ENCODE measurements around the gene LYRM9.

The LYRM9 gene

GRCh38 chr17:27895940-27896535 lies 2.9 kb upstream of the LYRM9 start:
- H3K79me1 ChIP-seq (ENCODE audit: low read length), result no peaks in the 10 kb centered on the region
- H3K27ac ChIP-seq (ENCODE audit: low read depth, low read length), result no peak overlapping the region
- no peak overlapping the region for H3K23ac ChIP-seq (ENCODE audit: low read length)
- H3K56ac ChIP-seq (ENCODE audit: low read length), result no peak overlapping the region
- H2BK120ac ChIP-seq (ENCODE audit: low read depth, low read length), result no peak overlapping the region
- WGBS (ENCODE audit: extremely low coverage, insufficient coverage, low lambda C conversion rate), result no CpG with 5 or more reads among the region's 1 CpG
- no peak for DNase-seq
- no peak overlapping the region for H4K5ac ChIP-seq (ENCODE audit: low read length)
- H3K4ac ChIP-seq (ENCODE audit: low read depth, low read length), result no peak overlapping the region
- no peak overlapping the region for H2BK15ac ChIP-seq (replicated peaks; ENCODE audit: low read depth)
- no peaks in the 10 kb centered on the region for H3K27me3 ChIP-seq (ENCODE audit: insufficient read depth, low read length, poor library complexity)
- no peak overlapping the region for H3K4me2 ChIP-seq (ENCODE audit: low read length)
- H3K18ac ChIP-seq (ENCODE audit: low read length), result no peak overlapping the region
- no peak overlapping the region for H3K4me3 ChIP-seq (ENCODE audit: low read length)
- no peak overlapping the region for H4K8ac ChIP-seq (ENCODE audit: low read depth, low read length)
- no peaks in the 10 kb centered on the region for H3K36me3 ChIP-seq (ENCODE audit: control insufficient read depth, insufficient read depth, low read length)
- peaks cover 2% of the 10 kb centered on the region for H3K4me1 ChIP-seq (ENCODE audit: control insufficient read depth, low read depth, low read length)
- no peak overlapping the region for H3K9ac ChIP-seq (ENCODE audit: low read length)
- H2AK5ac ChIP-seq (ENCODE audit: low read length), result no peak overlapping the region
- no peak overlapping the region for H2BK5ac ChIP-seq (ENCODE audit: low read length)
- H3K79me2 ChIP-seq (ENCODE audit: control insufficient read depth, insufficient read depth, low read length), result no peaks in the 10 kb centered on the region

GRCh38 chr17:27895123-27895895 lies 2.1 kb upstream of the LYRM9 start:
- WGBS (ENCODE audit: extremely low coverage, insufficient coverage, low lambda C conversion rate), result no CpG with 5 or more reads among the region's 8 CpGs
- H3K4me1 ChIP-seq (ENCODE audit: control insufficient read depth, low read depth, low read length), result peaks cover 2% of the 10 kb centered on the region
- no peak for DNase-seq
- no peak overlapping the region for H3K23ac ChIP-seq (ENCODE audit: low read length)
- H4K8ac ChIP-seq (ENCODE audit: low read depth, low read length), result no peak overlapping the region
- no peak overlapping the region for H3K9ac ChIP-seq (ENCODE audit: low read length)
- H2BK120ac ChIP-seq (ENCODE audit: low read depth, low read length), result no peak overlapping the region
- no peaks in the 10 kb centered on the region for H3K79me1 ChIP-seq (ENCODE audit: low read length)
- H2AK5ac ChIP-seq (ENCODE audit: low read length), result no peak overlapping the region
- H3K36me3 ChIP-seq (ENCODE audit: control insufficient read depth, insufficient read depth, low read length), result no peaks in the 10 kb centered on the region
- H3K27ac ChIP-seq (ENCODE audit: low read depth, low read length), result no peak overlapping the region
- no peak overlapping the region for H3K4ac ChIP-seq (ENCODE audit: low read depth, low read length)
- H3K79me2 ChIP-seq (ENCODE audit: control insufficient read depth, insufficient read depth, low read length), result no peaks in the 10 kb centered on the region
- H3K18ac ChIP-seq (ENCODE audit: low read length), result no peak overlapping the region
- H2BK15ac ChIP-seq (replicated peaks; ENCODE audit: low read depth), result no peak overlapping the region
- no peaks in the 10 kb centered on the region for H3K27me3 ChIP-seq (ENCODE audit: insufficient read depth, low read length, poor library complexity)
- no peak overlapping the region for H3K4me2 ChIP-seq (ENCODE audit: low read length)
- no peak overlapping the region for H4K5ac ChIP-seq (ENCODE audit: low read length)
- no peak overlapping the region for H2BK5ac ChIP-seq (ENCODE audit: low read length)
- H3K4me3 ChIP-seq (ENCODE audit: low read length), result no peak overlapping the region
- H3K56ac ChIP-seq (ENCODE audit: low read length), result no peak overlapping the region

GRCh38 chr17:27893841-27894503 lies 807 bp upstream of the LYRM9 start:
- H3K4me1 ChIP-seq (ENCODE audit: control insufficient read depth, low read depth, low read length), result peaks cover 5% of the 10 kb centered on the region
- no peak for DNase-seq
- H4K8ac ChIP-seq (ENCODE audit: low read depth, low read length), result no peak overlapping the region
- no peak overlapping the region for H2BK15ac ChIP-seq (replicated peaks; ENCODE audit: low read depth)
- no peak overlapping the region for H3K18ac ChIP-seq (ENCODE audit: low read length)
- no peak overlapping the region for H2BK5ac ChIP-seq (ENCODE audit: low read length)
- H3K27ac ChIP-seq (ENCODE audit: low read depth, low read length), result no peak overlapping the region
- WGBS (ENCODE audit: extremely low coverage, insufficient coverage, low lambda C conversion rate), result no CpG with 5 or more reads among the region's 7 CpGs
- H3K79me2 ChIP-seq (ENCODE audit: control insufficient read depth, insufficient read depth, low read length), result no peaks in the 10 kb centered on the region
- H2AK5ac ChIP-seq (ENCODE audit: low read length), result no peak overlapping the region
- no peak overlapping the region for H3K23ac ChIP-seq (ENCODE audit: low read length)
- H3K4ac ChIP-seq (ENCODE audit: low read depth, low read length), result no peak overlapping the region
- H3K79me1 ChIP-seq (ENCODE audit: low read length), result no peaks in the 10 kb centered on the region
- H3K56ac ChIP-seq (ENCODE audit: low read length), result no peak overlapping the region
- no peaks in the 10 kb centered on the region for H3K36me3 ChIP-seq (ENCODE audit: control insufficient read depth, insufficient read depth, low read length)
- H3K27me3 ChIP-seq (ENCODE audit: insufficient read depth, low read length, poor library complexity), result no peaks in the 10 kb centered on the region
- no peak overlapping the region for H4K5ac ChIP-seq (ENCODE audit: low read length)
- no peak overlapping the region for H3K4me3 ChIP-seq (ENCODE audit: low read length)
- H3K9ac ChIP-seq (ENCODE audit: low read length), result no peak overlapping the region
- no peak overlapping the region for H2BK120ac ChIP-seq (ENCODE audit: low read depth, low read length)
- no peak overlapping the region for H3K4me2 ChIP-seq (ENCODE audit: low read length)

- H3K4me1 ChIP-seq (ENCODE audit: control insufficient read depth, low read depth, low read length), result peaks cover 15% of the 10 kb centered on the region
- no peak overlapping the region for H2BK5ac ChIP-seq (ENCODE audit: low read length)
- no peak overlapping the region for H4K8ac ChIP-seq (ENCODE audit: low read depth, low read length)
- H2BK120ac ChIP-seq (ENCODE audit: low read depth, low read length), result no peak overlapping the region
- H3K27me3 ChIP-seq (ENCODE audit: insufficient read depth, low read length, poor library complexity), result no peaks in the 10 kb centered on the region
- no peak overlapping the region for H2BK15ac ChIP-seq (replicated peaks; ENCODE audit: low read depth)
- H3K9ac ChIP-seq (ENCODE audit: low read length), result peak overlapping the region; percentile 59
- H3K79me1 ChIP-seq (ENCODE audit: low read length), result no peaks in the 10 kb centered on the region
- H3K36me3 ChIP-seq (ENCODE audit: control insufficient read depth, insufficient read depth, low read length), result no peaks in the 10 kb centered on the region
- H3K4me3 ChIP-seq (ENCODE audit: low read length), result no peak overlapping the region
- no peak overlapping the region for H3K23ac ChIP-seq (ENCODE audit: low read length)
- H2AK5ac ChIP-seq (ENCODE audit: low read length), result no peak overlapping the region
- no peak overlapping the region for H3K27ac ChIP-seq (ENCODE audit: low read depth, low read length)
- WGBS (ENCODE audit: extremely low coverage, insufficient coverage, low lambda C conversion rate), result no CpG with 5 or more reads among the region's 3 CpGs
- DNase-seq, result no peak
- no peak overlapping the region for H4K5ac ChIP-seq (ENCODE audit: low read length)
- H3K18ac ChIP-seq (ENCODE audit: low read length), result no peak overlapping the region
- H3K4me2 ChIP-seq (ENCODE audit: low read length), result peak overlapping the region; percentile 58
- no peaks in the 10 kb centered on the region for H3K79me2 ChIP-seq (ENCODE audit: control insufficient read depth, insufficient read depth, low read length)
- H3K4ac ChIP-seq (ENCODE audit: low read depth, low read length), result no peak overlapping the region
- peak overlapping the region; percentile 90 for H3K56ac ChIP-seq (ENCODE audit: low read length)
Measured at GRCh38 chr17:27892542-27892865, 661 bp downstream of the LYRM9 start.

- Histone ChIP-seq H3K36me3 (ENCODE audit: control insufficient read depth, insufficient read depth, low read length) (no peaks in the 10 kb centered on the region), H3K79me2 (ENCODE audit: control insufficient read depth, insufficient read depth, low read length) (no peaks in the 10 kb centered on the region), H2AK5ac (ENCODE audit: low read length) (no peak overlapping the region), H3K79me1 (ENCODE audit: low read length) (no peaks in the 10 kb centered on the region), H3K27ac (ENCODE audit: low read depth, low read length) (no peak overlapping the region), H3K56ac (ENCODE audit: low read length) (no peak overlapping the region), H4K8ac (ENCODE audit: low read depth, low read length) (no peak overlapping the region), H3K23ac (ENCODE audit: low read length) (no peak overlapping the region), H2BK5ac (ENCODE audit: low read length) (no peak overlapping the region), H3K4me2 (ENCODE audit: low read length) (no peak overlapping the region), H3K18ac (ENCODE audit: low read length) (no peak overlapping the region), H2BK15ac (replicated peaks; ENCODE audit: low read depth) (no peak overlapping the region), H3K4me1 (ENCODE audit: control insufficient read depth, low read depth, low read length) (peaks cover 15% of the 10 kb centered on the region), H2BK120ac (ENCODE audit: low read depth, low read length) (no peak overlapping the region), H3K27me3 (ENCODE audit: insufficient read depth, low read length, poor library complexity) (no peaks in the 10 kb centered on the region), H4K5ac (ENCODE audit: low read length) (no peak overlapping the region), H3K4ac (ENCODE audit: low read depth, low read length) (no peak overlapping the region), H3K9ac (ENCODE audit: low read length) (no peak overlapping the region), H3K4me3 (ENCODE audit: low read length) (no peak overlapping the region)
- WGBS (ENCODE audit: extremely low coverage, insufficient coverage, low lambda C conversion rate), result no CpG with 5 or more reads among the region's 9 CpGs
- no peak for DNase-seq
Measured at GRCh38 chr17:27891841-27892240, 1.3 kb downstream of the LYRM9 start.
